A549 (cell line): Measurements from ENCODE around the gene RERE. TPM values are rescaled to one million over a fixed set of nuclear protein-coding genes. Genes with fewer than 3 reads are reported as not detected.
A peak's percentile ranks its signal among the peaks of the same experiment; 100 is the strongest.

Experiments used
- ATAC-seq, 2 experiments: fragments of 200-7000 bp in 1 of 2; fragments of >200 bp in 1 of 2; cut with Nextera tagmentation in 1 of 2; cut with Tn5 transposase in 1 of 2; 3 replicates each; pipeline versions ENCODE4 v1.8.0 to v1.9.1; 2018 to 2020; ENCODE audit warnings: mild to moderate bottlenecking in 1 of 2, moderate library complexity in 1 of 2
- CTCF ChIA-PET: fragments of 300-600 bp; sonication (Branson Sonifier 250); formaldehyde crosslinking; extraction: SDS; loops from one replicate; lab custom pipeline; 2021; ENCODE audit warnings: antibody characterized with exemption, inconsistent platforms; lab: Yijun Ruan, JAX
- POLR2A ChIA-PET: fragments of 350-600 bp; formaldehyde crosslinking; extraction: SDS; loops from one replicate; lab custom pipeline; 2021; ENCODE audit warnings: antibody characterized with exemption, inconsistent platforms; lab: Yijun Ruan, JAX
- DNase-seq, 2 experiments: peaks; one replicate each; pipeline versions ENCODE4 v3.0.0 to v3.0.0-alpha.2; 2011 to 2016; ENCODE audit warnings: low read depth in 1 of 2, low spot score in 1 of 2
- FAIRE-seq: peaks from 2 replicates; lab custom pipeline; 2011; peaks lifted over from hg19 to GRCh38; lab: Jason Lieb, UNC
- H3K27ac ChIP-seq, 2 experiments: fragments of >200 bp; sonication (Bioruptor Twin); formaldehyde crosslinking; 3 replicates each; pipeline ENCODE4 v1.5.1; 2016 to 2017
- H3K4me1 ChIP-seq: fragments of >200 bp; sonication (Bioruptor Twin); formaldehyde crosslinking; 3 replicates; pipeline ENCODE4 v1.6.1; 2016
- H3K4me2 ChIP-seq: fragments of >200 bp; sonication (Bioruptor Twin); formaldehyde crosslinking; 3 replicates; pipeline ENCODE4 v1.6.1; 2016
- H3K4me3 ChIP-seq: fragments of >200 bp; sonication (Bioruptor Twin); formaldehyde crosslinking; 3 replicates; pipeline ENCODE4 v1.5.1; 2016
- H3K9me3 ChIP-seq: fragments of >200 bp; sonication (Bioruptor Twin); formaldehyde crosslinking; 3 replicates; pipeline ENCODE4 v1.6.1; 2016
- CBX8 ChIP-seq: fragments of 200-600 bp; sonication (generic); IDR thresholded peaks from 2 replicates; pipeline ENCODE4 v1.6.1; 2016
- CHD4 ChIP-seq: fragments of 200-600 bp; sonication (generic); IDR thresholded peaks from 2 replicates; pipeline ENCODE4 v1.6.1; 2016; ENCODE audit warnings: antibody characterized with exemption, mild to moderate bottlenecking, borderline replicate concordance
- CTCF ChIP-seq: fragments of >200 bp; sonication (Bioruptor Twin); formaldehyde crosslinking; IDR thresholded peaks from 3 replicates; pipeline ENCODE4 v1.5.1; 2016
- EHMT2 ChIP-seq: fragments of 200-600 bp; sonication (generic); IDR thresholded peaks from 2 replicates; pipeline ENCODE4 v1.6.1; 2016; ENCODE audit warnings: antibody characterized with exemption, low read depth, mild to moderate bottlenecking, moderate library complexity
- ELK1 ChIP-seq: fragments of 150-350 bp; IDR thresholded peaks from 2 replicates; pipeline ENCODE4 v1.6.1; 2014; ENCODE audit warnings: low read depth, mild to moderate bottlenecking, low read length
- EP300 ChIP-seq, 2 experiments: fragments of >200 bp; sonication (Bioruptor Twin); formaldehyde crosslinking; IDR thresholded peaks; 2 replicates in 1 of 2; 3 replicates in 1 of 2; pipeline ENCODE4 v1.6.1; 2016 to 2017
- ESRRA ChIP-seq: fragments of 150-350 bp; IDR thresholded peaks from 2 replicates; pipeline ENCODE4 v1.6.1; 2014; ENCODE audit warnings: mild to moderate bottlenecking, low read length, borderline replicate concordance
- FOSB ChIP-seq: fragments of 250-450 bp; sonication (Bioruptor Pico); IDR thresholded peaks from 2 replicates; pipeline ENCODE4 v1.5.0; 2020; ENCODE audit warnings: mild to moderate bottlenecking, moderate library complexity
- FOXS1 ChIP-seq: fragments of 250-450 bp; sonication (Bioruptor Pico); IDR thresholded peaks from 2 replicates; pipeline ENCODE4 v1.5.0; 2020; ENCODE audit warnings: mild to moderate bottlenecking, moderate library complexity
- HDAC2 ChIP-seq: fragments of 200-600 bp; sonication (generic); IDR thresholded peaks from 2 replicates; pipeline ENCODE4 v1.6.1; 2016
- HOXB13 ChIP-seq: fragments of 250-450 bp; sonication (Bioruptor Pico); IDR thresholded peaks from 2 replicates; pipeline ENCODE4 v1.5.0; 2020; ENCODE audit warnings: low read depth, mild to moderate bottlenecking, moderate library complexity
- JUN ChIP-seq, 2 experiments: fragments of >200 bp; sonication (Bioruptor Twin); formaldehyde crosslinking; IDR thresholded peaks; 2 replicates in 1 of 2; 3 replicates in 1 of 2; pipeline ENCODE4 v1.6.1; 2016 to 2017
- KDM1A ChIP-seq: fragments of 200-600 bp; sonication (generic); IDR thresholded peaks from 2 replicates; pipeline ENCODE4 v1.6.1; 2016; ENCODE audit warnings: low read depth, mild to moderate bottlenecking
- MAZ ChIP-seq: fragments of 150-350 bp; IDR thresholded peaks from 2 replicates; pipeline ENCODE4 v1.6.1; 2014; ENCODE audit warnings: antibody characterized with exemption, low read depth, low read length, borderline replicate concordance
- MYC ChIP-seq: IDR thresholded peaks from 2 replicates; pipeline ENCODE4 v1.6.1; 2012; ENCODE audit warnings: mild to moderate bottlenecking, inconsistent platforms, low read length, improper control_type of control experiment, borderline replicate concordance
- NR3C1 ChIP-seq: fragments of >200 bp; sonication (Bioruptor Twin); formaldehyde crosslinking; IDR thresholded peaks from 3 replicates; pipeline ENCODE4 v1.6.1; 2017
- PHF8 ChIP-seq: fragments of 200-600 bp; sonication (generic); IDR thresholded peaks from 2 replicates; pipeline ENCODE4 v1.6.1; 2016; ENCODE audit warnings: low read depth, mild to moderate bottlenecking, antibody characterized with exemption, moderate library complexity, borderline replicate concordance
- POLR2AphosphoS2 ChIP-seq: conservative IDR thresholded peaks from 2 replicates; pipeline ENCODE4 v1.6.1; 2012; ENCODE audit warnings: low read length, improper control_type of control experiment, inconsistent platforms
- RAD21 ChIP-seq, 2 experiments: fragments of >200 bp in 1 of 2; sonication (Bioruptor Twin) in 1 of 2; formaldehyde crosslinking in 1 of 2; IDR thresholded peaks in 1 of 2; conservative IDR thresholded peaks in 1 of 2; 2 replicates in 1 of 2; 3 replicates in 1 of 2; pipeline ENCODE4 v1.6.1; 2012 to 2018; ENCODE audit warnings: inconsistent platforms in 1 of 2
- RARB ChIP-seq: fragments of 250-450 bp; sonication (Bioruptor Pico); IDR thresholded peaks from 2 replicates; pipeline ENCODE4 v1.8.0; 2021; ENCODE audit warnings: mild to moderate bottlenecking, moderate library complexity
- RFX5 ChIP-seq: fragments of 450-650 bp; IDR thresholded peaks from 2 replicates; pipeline ENCODE4 v1.7.1; 2014; ENCODE audit warnings: antibody characterized with exemption, mild to moderate bottlenecking, moderate library complexity
- SMC3 ChIP-seq: fragments of >200 bp; sonication (Bioruptor Twin); formaldehyde crosslinking; IDR thresholded peaks from 3 replicates; pipeline ENCODE4 v1.6.1; 2018; ENCODE audit warnings: inconsistent platforms
- SREBF2 ChIP-seq: fragments of 450-650 bp; IDR thresholded peaks from 2 replicates; pipeline ENCODE4 v1.6.1; 2014; ENCODE audit warnings: mild to moderate bottlenecking, moderate library complexity
- TFCP2L1 ChIP-seq: fragments of 250-450 bp; sonication (Bioruptor Pico); IDR thresholded peaks from 2 replicates; pipeline ENCODE4 v1.5.0; 2021; ENCODE audit warnings: mild to moderate bottlenecking
- TP53 ChIP-seq: fragments of 250-450 bp; sonication (Bioruptor Pico); IDR thresholded peaks from 2 replicates; pipeline ENCODE4 v1.5.0; 2021; ENCODE audit warnings: mild to moderate bottlenecking, moderate library complexity
- ZFP36 ChIP-seq: fragments of 450-650 bp; IDR thresholded peaks from 2 replicates; pipeline ENCODE4 v1.6.1; 2014; ENCODE audit warnings: borderline replicate concordance; ENCODE audit not compliant: partially characterized antibody
- ZNF302 ChIP-seq: fragments of 250-450 bp; sonication (Bioruptor Pico); IDR thresholded peaks from 2 replicates; pipeline ENCODE4 v1.9.0; 2021; ENCODE audit warnings: inconsistent platforms, mild to moderate bottlenecking, moderate library complexity
- WGBS: methylation state at CpG from one replicate; pipeline ENCODE4 v1.1.6; 2017; ENCODE audit errors: missing lambda C conversion rate; 5-methylcytosine and 5-hydroxymethylcytosine counted together
- polyA plus RNA-seq, 4 experiments: library from polyadenylated mRNA; depleted of rRNA in 3 of 4; stranded (reverse); fragments of >200 nt; fragmentation: RNase III in 1 of 4; extraction: RNeasy Plus Mini Kit Qiagen cat#74134 plus additional on column Dnase treatment in 1 of 4; gene quantifications; 2 replicates in 3 of 4; 3 replicates in 1 of 4; pipeline ENCODE4 v1.2.3, GENCODE V29; 2011 to 2017
- TF ChIP-seq, protein P1 (sequence below): fragments of 250-450 bp; sonication (Bioruptor Pico); IDR thresholded peaks from 2 replicates; pipeline ENCODE4 v1.5.0; 2020; ENCODE audit warnings: low read depth, mild to moderate bottlenecking, moderate library complexity
- TF ChIP-seq, protein P2 (sequence below): IDR thresholded peaks from 2 replicates; pipeline ENCODE4 v1.6.1; 2012; ENCODE audit warnings: low read depth, borderline replicate concordance
- TF ChIP-seq, protein P3 (sequence below): fragments of 200-600 bp; sonication (generic); IDR thresholded peaks from 2 replicates; pipeline ENCODE4 v1.6.1; 2016; ENCODE audit warnings: antibody characterized with exemption, mild to moderate bottlenecking, moderate library complexity

RERE gene
- polyA plus RNA-seq, 2 of the 4 experiments (the other 2 are of a cell fraction) = 12.6 to 28.6 TPM

- H3K9me3 ChIP-seq = no peaks in the 10 kb centered on the region
- CTCF ChIA-PET = interaction anchor here (0.6 to 8.6 kb wide), 15 partner anchors 8 to 192 kb away, joined by 3 to 87 read pairs (median 6); no protein-coding TSS in a partner anchor
- H3K4me1 ChIP-seq = peaks cover 79% of the 10 kb centered on the region
- POLR2A ChIA-PET = interaction anchor here (0.9 kb wide), 1 partner anchor 10 kb away, joined by 5 read pairs; no protein-coding TSS in a partner anchor
- H3K4me2 ChIP-seq = no peak overlapping the region
- no peak for DNase-seq
- no peak overlapping the region for H3K4me3 ChIP-seq
- ATAC-seq = no peak
- peak overlapping the region in 1 of 2 experiments; percentile 30; a peak in 1 of 6 replicates for H3K27ac ChIP-seq
- 87% methylated on average over 7 of the region's 7 CpGs for WGBS
- FAIRE-seq = no peak
- TF ChIP-seq POLR2AphosphoS2 (peak; percentile 53; the same call in 1 of the 2 replicates), PHF8 (no peak), TP53 (CRISPR knock-in tag) (0 out of 2 replicates have a peak, but pooled peaks have one; percentile 35), JUN (IDR thresholded peaks at IDR 0.05) (peak in 1 of 2 experiments; percentile 8; a peak in 1 of 5 replicates), EHMT2 (no peak)
- TF ChIP-seq, all 56 proteins: peak for 3
These were observed 45.7 kb upstream of the RERE start for GRCh38 chr1:8863138-8863537.

GRCh38 chr1:8862528-8862927, 45.1 kb upstream of the RERE start:
- ChIA-PET CTCF (interaction anchor here (0.6 to 8.6 kb wide), 15 partner anchors 8 to 191 kb away, joined by 3 to 87 read pairs (median 6); no protein-coding TSS in a partner anchor), POLR2A (interaction anchor here (0.8 kb wide), 1 partner anchor 11 kb away, joined by 5 read pairs; no protein-coding TSS in a partner anchor)
- Histone ChIP-seq H3K9me3 (no peaks in the 10 kb centered on the region), H3K4me2 (no peak overlapping the region), H3K4me3 (no peak overlapping the region), H3K27ac (no peak overlapping the region), H3K4me1 (peaks cover 73% of the 10 kb centered on the region)
- ATAC-seq = peak; percentile 37 to 47; a peak in 5 of 6 replicates
- no peak for FAIRE-seq
- peak in 1 of 2 experiments; percentile 50 for DNase-seq
- WGBS = 91% methylated on average over 4 of the region's 4 CpGs
- TF ChIP-seq RARB (CRISPR knock-in tag) (no peak), RFX5 (no peak), CTCF (peak; percentile 48), SREBF2 (no peak), ZFP36 (no peak), FOSB (CRISPR knock-in tag) (no peak), JUN (IDR thresholded peaks at IDR 0.05) (peak; percentile 3 to 23; a peak in 1 of 5 replicates), SMC3 (peak; percentile 19; the same call in 1 of the 3 replicates), HOXB13 (CRISPR knock-in tag) (no peak), ZNF302 (CRISPR knock-in tag) (no peak), TFCP2L1 (CRISPR knock-in tag) (no peak), HDAC2 (no peak), FOXS1 (no peak), ELK1 (no peak), MAZ (no peak), EP300 (IDR thresholded peaks at IDR 0.05) (no peak), RAD21 (conservative IDR thresholded peaks at IDR 0.05 in 1 of 2, IDR thresholded peaks at IDR 0.05 in 1 of 2) (peak in 1 of 2 experiments; percentile 17; a peak in 2 of 5 replicates), MYC (no peak), ESRRA (no peak), CBX8 (no peak), CHD4 (no peak), KDM1A (no peak), NR3C1 (no peak)
- TF ChIP-seq, protein P1, sequence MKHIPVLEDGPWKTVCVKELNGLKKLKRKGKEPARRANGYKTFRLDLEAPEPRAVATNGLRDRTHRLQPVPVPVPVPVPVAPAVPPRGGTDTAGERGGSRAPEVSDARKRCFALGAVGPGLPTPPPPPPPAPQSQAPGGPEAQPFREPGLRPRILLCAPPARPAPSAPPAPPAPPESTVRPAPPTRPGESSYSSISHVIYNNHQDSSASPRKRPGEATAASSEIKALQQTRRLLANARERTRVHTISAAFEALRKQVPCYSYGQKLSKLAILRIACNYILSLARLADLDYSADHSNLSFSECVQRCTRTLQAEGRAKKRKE (CRISPR knock-in tag) = no peak
- TF ChIP-seq, protein P2, sequence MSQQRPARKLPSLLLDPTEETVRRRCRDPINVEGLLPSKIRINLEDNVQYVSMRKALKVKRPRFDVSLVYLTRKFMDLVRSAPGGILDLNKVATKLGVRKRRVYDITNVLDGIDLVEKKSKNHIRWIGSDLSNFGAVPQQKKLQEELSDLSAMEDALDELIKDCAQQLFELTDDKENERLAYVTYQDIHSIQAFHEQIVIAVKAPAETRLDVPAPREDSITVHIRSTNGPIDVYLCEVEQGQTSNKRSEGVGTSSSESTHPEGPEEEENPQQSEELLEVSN = no peak
- TF ChIP-seq, protein P3, sequence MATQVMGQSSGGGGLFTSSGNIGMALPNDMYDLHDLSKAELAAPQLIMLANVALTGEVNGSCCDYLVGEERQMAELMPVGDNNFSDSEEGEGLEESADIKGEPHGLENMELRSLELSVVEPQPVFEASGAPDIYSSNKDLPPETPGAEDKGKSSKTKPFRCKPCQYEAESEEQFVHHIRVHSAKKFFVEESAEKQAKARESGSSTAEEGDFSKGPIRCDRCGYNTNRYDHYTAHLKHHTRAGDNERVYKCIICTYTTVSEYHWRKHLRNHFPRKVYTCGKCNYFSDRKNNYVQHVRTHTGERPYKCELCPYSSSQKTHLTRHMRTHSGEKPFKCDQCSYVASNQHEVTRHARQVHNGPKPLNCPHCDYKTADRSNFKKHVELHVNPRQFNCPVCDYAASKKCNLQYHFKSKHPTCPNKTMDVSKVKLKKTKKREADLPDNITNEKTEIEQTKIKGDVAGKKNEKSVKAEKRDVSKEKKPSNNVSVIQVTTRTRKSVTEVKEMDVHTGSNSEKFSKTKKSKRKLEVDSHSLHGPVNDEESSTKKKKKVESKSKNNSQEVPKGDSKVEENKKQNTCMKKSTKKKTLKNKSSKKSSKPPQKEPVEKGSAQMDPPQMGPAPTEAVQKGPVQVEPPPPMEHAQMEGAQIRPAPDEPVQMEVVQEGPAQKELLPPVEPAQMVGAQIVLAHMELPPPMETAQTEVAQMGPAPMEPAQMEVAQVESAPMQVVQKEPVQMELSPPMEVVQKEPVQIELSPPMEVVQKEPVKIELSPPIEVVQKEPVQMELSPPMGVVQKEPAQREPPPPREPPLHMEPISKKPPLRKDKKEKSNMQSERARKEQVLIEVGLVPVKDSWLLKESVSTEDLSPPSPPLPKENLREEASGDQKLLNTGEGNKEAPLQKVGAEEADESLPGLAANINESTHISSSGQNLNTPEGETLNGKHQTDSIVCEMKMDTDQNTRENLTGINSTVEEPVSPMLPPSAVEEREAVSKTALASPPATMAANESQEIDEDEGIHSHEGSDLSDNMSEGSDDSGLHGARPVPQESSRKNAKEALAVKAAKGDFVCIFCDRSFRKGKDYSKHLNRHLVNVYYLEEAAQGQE = no peak
